GM21526 (cell line): ENCODE measurements around the gene DCUN1D4.

Experiments used
- ATAC-seq: cut with Tn5 transposase; IDR thresholded peaks from one replicate; pipeline ENCODE4 v1.9.1; 2021; ENCODE audit warnings: moderate library complexity; ENCODE audit not compliant: unreplicated experiment, low FRiP score

The DCUN1D4 gene

DNA sequence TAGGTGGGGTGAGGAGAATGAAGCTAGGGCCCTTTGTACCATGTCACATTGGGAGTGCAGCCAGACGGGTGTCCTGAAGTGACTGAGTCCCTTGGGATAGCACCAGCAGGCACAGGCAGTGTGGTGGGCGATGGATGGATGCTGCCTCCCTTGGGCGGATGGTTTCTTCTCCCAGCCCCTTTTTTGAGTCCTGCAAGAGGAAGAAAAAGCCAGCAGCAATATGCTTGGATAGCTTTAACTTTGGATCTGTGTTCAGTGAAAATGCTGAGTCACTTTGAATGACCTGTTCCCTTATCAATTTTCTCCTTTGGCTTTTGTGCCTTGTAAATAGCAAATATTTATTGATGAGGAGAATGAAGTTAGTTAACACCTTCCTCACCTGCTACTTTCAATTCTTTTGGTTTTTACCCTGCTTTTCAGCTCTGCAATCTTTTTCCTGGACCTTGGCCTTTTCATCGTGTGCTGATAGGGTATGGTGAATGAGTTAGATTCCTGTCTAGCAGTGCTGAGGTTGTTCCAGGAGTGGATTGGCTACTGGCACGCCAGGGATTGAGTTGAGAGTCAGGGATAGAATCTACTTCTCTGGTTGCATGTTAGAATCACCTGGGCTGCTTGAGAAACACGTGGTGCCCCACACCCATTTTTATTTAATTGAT lies 10.2 kb downstream of the DCUN1D4 start:
- ATAC-seq, result no peak

DNA sequence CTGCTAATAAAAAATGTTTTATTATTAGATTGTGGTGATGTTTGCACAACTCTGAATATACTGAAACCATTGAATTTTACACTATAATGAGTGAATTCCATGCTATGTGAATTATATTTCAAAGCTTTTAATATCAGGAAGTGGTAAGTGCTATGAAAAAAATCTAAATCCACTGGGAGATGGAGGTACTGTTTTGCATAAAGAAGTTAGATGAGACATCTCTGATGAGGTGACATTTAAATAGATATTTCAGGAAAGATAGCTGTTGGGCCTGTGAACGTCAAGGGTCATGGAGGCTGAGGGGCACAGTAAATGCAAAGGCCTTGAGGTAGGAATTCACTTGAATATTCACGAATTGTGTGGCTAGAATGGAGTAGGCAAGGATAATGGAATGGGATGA lies 12.3 kb downstream of the DCUN1D4 start:
- ATAC-seq, result no peak

- no peak for ATAC-seq
Observed at GRCh38 chr4:51855751-51856150, 12.8 kb downstream of the DCUN1D4 start.

DNA sequence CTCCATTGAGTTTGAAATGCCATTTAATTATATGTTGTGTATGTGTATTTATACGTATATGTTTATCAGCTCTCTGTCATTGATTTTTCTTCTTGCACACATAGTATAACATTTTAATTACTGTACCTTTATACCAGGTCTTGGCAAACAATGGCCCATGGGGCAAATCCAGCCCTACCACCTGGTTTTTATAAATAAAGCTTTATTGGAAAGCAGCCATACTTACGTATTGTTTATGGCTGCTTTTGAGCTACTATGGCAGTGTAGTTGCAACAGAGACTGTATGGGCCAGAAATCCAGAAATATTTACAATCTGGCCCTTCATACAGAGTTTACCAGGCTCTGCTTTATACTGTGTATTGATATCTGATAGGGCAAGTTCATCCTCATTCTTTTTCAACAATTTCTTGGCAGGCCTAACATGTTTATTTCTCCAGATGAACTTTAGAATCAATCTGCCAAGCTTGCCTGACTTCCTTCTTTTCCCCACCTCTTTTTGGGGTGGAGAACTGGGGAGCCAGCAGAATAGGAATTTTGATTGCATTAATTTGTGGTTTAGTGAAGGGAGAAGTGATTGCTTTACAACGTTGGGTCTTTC lies 15.8 kb downstream of the DCUN1D4 start:
- ATAC-seq, result no peak

DNA sequence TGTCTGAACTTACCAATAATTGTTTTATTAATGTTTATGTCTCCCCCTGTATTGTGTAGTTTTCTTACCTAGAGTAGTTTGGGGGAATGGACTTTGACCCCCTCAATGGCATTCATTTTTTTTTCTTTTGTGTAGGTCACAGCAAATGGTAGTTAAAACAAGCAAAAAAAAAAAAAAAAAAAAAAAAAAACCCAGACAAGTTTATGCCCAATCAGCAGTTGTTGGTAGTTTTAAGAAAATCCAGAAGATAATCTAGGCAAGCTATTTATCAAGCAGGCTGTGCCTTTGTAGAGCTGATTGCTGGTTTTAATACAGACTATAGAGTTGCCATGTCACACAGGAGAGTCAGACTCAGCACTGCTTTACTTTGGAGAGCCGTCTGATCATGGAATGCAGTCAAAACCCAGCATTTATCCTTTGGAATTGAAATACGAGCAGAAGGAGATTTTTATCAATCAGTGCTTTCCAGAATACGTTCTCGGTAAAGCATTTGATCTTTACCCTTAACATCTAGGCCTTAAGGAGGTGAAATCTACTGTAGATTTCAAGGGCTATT lies 16.6 kb downstream of the DCUN1D4 start:
- no peak for ATAC-seq

- ATAC-seq, result no peak
Observed at GRCh38 chr4:51862199-51862598, 19.2 kb downstream of the DCUN1D4 start.

- no peak for ATAC-seq
Observed at GRCh38 chr4:51862781-51863180, 19.8 kb downstream of the DCUN1D4 start.

DNA sequence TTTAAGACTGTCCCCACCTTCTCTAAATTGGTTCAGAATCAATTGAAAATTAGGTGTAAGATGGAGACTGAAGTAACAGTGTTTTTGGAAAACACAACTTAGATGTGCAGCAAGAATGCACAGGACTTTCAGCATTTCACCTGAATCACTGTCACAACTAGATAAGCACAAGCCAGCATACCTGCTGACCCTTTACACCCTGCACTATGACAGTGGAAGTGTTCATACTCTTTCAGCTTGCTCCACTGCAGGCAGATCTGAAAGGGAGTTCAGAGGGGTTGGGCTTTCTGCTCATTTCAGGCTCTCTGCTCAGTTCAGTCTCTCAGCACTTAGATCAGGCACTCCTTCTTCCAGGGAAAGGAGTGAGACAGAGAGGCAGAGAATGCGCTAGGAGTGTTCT lies 22.8 kb downstream of the DCUN1D4 start:
- ATAC-seq, result no peak

GRCh38 chr4:51866835-51867234 lies 23.9 kb downstream of the DCUN1D4 start:
- ATAC-seq, result no peak

DNA sequence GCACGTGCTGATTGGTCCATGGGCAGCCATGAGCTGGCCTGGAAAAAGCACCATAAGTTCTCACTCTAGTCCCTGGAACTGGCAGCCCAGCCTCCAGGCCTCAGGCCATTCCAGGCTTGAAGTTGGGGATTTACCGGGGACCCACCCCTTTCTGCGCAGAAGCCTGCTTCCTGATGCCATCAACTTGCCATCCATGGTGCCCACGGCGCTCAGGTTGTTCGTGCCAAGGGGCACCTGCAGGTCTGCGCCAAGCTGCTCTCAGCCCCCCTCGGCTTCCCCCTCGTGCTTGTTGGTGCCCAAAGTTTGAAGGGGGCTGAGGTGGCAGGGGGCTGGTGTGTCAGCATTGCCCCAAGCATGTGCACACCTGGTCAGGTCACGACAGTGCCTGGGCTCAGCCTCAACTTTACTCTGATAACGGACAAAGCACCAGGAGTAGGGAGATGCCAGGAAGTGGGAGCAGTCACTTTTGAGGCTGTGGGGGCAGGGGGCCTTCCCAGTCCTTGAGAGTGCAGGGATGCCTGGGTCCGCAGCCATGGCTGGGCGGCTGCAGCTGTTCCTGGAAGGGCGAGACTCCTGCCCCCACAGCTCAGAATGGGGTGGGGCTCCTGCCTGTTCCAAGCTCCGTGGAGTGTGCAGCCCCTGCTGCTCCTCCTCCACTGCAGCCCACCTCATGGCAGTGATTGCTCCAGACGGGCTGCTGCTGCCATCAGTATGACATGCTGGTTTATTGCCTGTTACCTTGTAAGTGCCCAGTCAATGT lies 24.9 kb downstream of the DCUN1D4 start:
- no peak for ATAC-seq

DNA sequence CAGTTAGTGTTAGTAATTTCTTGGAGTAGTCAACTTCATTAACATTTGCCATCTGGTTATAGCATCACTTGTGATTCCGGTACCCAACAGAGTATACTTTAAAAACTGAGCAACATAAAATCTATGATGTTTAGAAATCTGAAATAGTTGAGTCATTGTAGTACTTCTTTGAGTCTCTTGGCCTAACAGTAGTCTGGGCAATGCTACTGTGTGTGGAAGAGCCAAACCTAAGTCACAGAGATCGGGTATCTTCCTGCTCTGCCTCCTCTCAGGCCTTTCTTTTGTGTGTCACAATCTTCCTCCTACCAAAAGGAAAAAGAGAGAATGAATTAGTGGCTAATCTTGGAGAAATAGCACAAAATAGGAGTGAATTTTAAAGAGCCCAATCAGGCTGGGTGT lies 25.5 kb downstream of the DCUN1D4 start:
- ATAC-seq, result no peak

GRCh38 chr4:51870441-51871188 lies 27.7 kb downstream of the DCUN1D4 start:
- no peak for ATAC-seq

DNA sequence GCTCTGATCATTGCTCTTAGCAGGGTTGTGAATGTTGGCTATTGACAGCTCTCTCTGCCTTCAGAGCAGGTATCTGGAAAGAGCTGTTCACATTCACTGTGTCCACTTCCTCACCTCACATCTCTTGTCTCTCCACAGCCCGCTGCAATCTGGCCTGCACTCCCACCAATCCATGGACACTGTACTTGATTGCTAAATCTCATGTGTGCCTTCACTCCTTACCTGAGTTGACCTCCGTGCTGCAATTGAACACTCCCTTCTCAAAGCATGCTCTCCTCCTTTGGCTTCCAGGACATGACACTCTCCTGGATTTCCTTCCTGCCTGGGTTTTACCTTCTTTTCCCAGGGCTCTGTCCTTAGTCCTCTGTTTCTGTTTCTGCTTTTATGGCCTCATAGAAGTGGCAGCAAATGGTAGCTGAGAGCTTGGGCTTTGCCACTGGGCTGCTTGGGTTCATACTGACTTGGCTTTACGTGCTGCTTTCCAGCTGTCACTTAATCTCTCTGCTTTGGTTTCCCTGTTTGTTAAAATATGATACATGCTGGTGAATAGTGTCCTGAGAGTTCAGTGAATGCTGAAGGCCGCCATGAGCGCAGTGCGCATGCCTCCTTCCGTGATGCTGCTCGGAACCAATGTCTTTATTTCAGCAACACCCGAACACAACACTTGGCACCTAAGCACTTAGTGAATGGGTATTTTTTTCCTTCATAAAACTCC lies 29.5 kb downstream of the DCUN1D4 start:
- no peak for ATAC-seq

DNA sequence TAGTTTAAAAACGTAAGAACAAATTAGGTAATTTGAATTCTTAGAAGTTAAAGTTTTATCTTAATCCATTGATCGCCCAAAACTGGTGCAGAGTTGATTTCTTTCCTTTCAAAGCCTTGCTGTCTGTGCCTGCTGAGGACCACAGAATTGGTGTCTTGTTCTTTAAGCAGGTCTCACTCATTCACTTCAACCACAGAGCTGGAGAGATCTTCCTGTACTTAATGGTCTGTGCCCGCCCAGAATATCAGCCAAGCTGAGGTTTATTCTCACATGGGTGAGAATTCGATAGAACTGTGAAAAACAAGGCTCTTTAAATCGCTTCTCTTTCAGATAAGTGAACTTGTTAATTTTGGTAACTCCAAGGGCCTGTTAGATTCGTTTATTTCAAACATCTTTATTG lies 31.6 kb downstream of the DCUN1D4 start:
- ATAC-seq, result no peak

DNA sequence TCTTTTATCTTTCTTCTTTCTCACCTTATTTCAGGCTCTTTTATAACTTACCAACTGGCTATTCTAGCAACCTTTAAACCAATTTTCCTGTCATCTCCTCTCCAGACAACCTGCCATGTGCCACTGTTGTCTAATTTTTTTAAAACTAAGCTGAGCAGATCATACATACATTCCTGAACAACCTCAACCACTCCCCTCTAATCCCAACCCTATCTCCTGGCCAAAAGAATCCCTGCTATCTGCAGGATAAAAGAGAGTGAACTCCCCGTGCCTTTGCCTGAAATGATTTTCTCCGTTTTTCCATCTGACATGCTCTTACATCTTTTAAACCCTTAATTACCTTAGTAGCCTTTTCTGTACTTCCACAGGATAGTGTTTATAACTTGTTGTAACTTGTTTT lies 35.5 kb downstream of the DCUN1D4 start:
- no peak for ATAC-seq

DNA sequence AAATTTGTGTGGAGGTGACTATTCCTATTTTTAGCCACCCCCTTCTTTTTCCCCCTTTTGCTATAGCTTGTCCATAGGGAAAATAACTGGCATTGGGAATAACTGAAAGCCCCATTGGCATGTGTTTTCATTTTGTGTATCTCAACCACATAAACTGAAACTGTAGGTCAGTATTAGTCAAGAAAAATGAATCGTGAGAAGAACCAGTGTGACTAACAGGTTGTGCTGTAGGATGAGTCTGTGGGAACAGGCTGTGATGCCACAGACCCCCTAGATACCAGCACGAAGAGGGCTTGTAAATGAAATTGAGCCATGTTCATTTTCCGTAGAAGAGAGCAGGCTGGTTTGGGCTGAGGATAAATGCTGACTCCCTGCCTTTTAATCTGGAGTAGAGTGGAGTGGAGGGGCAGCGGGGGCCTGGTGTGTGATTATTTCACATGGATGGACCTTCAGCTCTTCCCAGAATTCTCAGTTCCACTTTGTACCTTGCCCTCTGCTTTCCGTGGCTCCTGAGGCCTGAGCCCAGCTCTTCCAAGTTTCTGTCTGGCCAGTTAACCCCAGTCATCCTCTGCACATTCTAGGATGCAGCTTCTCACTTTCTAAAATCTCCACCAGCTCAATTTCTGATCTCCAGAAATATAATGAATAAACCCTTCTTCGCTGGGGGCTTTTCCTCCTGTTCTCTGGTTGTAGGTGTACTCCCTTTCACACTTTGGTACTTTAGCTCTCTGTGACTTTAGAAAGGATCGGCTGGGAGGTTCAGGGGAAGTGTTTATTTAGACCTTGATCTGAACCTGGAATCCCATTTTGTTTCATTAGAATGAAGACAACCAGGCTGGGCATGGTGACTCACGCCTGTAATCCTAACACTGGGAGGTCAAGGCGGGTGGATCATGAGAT lies 37.3 kb downstream of the DCUN1D4 start:
- no peak for ATAC-seq

DNA sequence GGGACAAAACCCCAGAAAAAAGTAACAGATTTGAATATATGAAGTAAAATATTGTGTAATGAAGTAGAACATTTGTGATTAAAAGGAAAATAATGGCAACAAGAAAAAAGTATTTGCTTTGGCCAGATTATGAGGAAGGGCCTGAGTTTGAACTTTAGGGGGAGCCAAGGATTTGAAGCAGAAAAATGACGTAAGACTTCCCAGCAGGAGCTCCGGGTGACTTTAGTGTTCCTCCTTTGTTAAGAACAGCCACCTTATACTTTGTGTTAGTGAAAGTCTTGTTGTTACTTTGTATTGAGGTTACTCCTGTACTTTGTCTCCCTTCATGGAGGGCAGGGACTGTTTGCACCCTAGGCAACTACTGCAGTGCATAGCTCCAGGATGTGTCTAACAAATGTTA lies 41.1 kb downstream of the DCUN1D4 start:
- no peak for ATAC-seq

- ATAC-seq, result no peak
Observed at GRCh38 chr4:51884606-51885005, 41.7 kb downstream of the DCUN1D4 start.

DNA sequence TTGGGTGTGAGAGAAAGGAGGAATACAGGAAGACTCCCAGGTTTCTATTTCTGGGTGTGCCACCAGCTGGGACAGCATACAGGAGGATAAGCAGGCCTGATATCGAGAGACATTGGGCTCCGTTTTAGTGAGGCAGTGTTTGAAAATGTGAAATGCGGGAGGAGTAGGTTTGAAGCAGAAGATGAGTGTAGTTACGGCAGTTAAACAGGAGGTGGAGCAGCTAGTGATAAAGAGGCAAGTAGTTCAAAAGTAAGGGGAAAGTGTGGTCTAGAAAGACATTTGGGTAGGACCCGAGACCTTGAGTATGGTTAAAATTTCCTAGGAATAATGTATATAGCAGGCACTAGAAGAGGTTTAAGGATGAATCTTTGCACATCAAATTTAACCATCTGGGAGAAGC lies 42.4 kb downstream of the DCUN1D4 start:
- no peak for ATAC-seq
